T-helper 2 cell treated with Interferon-gamma antibody and Interleukin-4, amounts not matched to agents 100 ng/mL and 5 ng/mL, for 36 hours (primary cell): ENCODE results near the gene CRYGA. TPM values are rescaled to one million over a fixed set of nuclear protein-coding genes. Genes with fewer than 3 reads are reported as not detected.
"Not testable (repeated sequence)": the region's sequence is repeated elsewhere in the genome, so short reads cannot be mapped to it uniquely, and the experiment has no call there.

Experiments used
- intact Hi-C: fragments of 100-400 bp; cut with micrococcal nuclease; formaldehyde crosslinking; loops from one replicate; pipeline ENCODE4 v1.15.1; 2023
- total RNA-seq: library from RNA; stranded (reverse); gene quantifications from 2 replicates; pipeline ENCODE4 v1.2.3, GENCODE V29; 2022

Gene CRYGA
- total RNA-seq, 1 donor from 2014 or later = not detected

- intact Hi-C loops = no loop called here
Measured at GRCh38 chr2:208127090-208127489, 36.3 kb downstream of the CRYGA start.

- intact Hi-C loops = no loop called here
Measured at GRCh38 chr2:208125251-208125650, 38.1 kb downstream of the CRYGA start.

- intact Hi-C loops = not testable (repeated sequence)
Measured at GRCh38 chr2:208124013-208124715, 39.2 kb downstream of the CRYGA start, which contains the start of gene CRYGD. TSS of gene CRYGD (minus strand) at chr2:208124524. CDS start at chr2:208124473, 51 bp downstream.

GRCh38 chr2:208122248-208122647, 41.1 kb downstream of the CRYGA start:
- intact Hi-C loops = no loop called here

- intact Hi-C loops = no loop called here
Measured at GRCh38 chr2:208118918-208119317, 44.5 kb downstream of the CRYGA start.

- intact Hi-C loops = not testable (repeated sequence)
Measured at GRCh38 chr2:208117390-208117789, 46.0 kb downstream of the CRYGA start.

- intact Hi-C loops = no loop called here
Measured at GRCh38 chr2:208112969-208113368, 50.4 kb downstream of the CRYGA start.

GRCh38 chr2:208112273-208112745, 51.1 kb downstream of the CRYGA start:
- intact Hi-C loops = not testable (repeated sequence)

Other genes with a start within 250 kb of the CRYGA start
- 5.7 and 6.1 TPM in 2 replicates for gene PLEKHM3, start 138.1 kb downstream of the CRYGA start, total RNA-seq
- gene CRYGD, start 39.1 kb downstream of the CRYGA start, total RNA-seq = not detected in 2 replicates
- gene CRYGC, start 33.8 kb downstream of the CRYGA start, total RNA-seq = not detected in 2 replicates
- gene CRYGB, start 17.4 kb downstream of the CRYGA start, total RNA-seq = not detected in 2 replicates
- not detected in 2 replicates for gene C2orf80, start 26.4 kb upstream of the CRYGA start, total RNA-seq
- gene IDH1, start 91.5 kb upstream of the CRYGA start, total RNA-seq = 27.2 and 34.6 TPM in 2 replicates
- gene PIKFYVE, start 102.7 kb upstream of the CRYGA start, total RNA-seq = 39.0 and 41.6 TPM in 2 replicates
- 0.11 and 0.34 TPM in 2 replicates for gene PTH2R, start 243.2 kb upstream of the CRYGA start, total RNA-seq